ENCODE data around the gene ASPDH.

The ASPDH gene

GRCh38 chr19:50542943-50543342, 29.2 kb upstream of the ASPDH start:
- no peak for DNase-seq
- TF ChIP-seq, protein P1, sequence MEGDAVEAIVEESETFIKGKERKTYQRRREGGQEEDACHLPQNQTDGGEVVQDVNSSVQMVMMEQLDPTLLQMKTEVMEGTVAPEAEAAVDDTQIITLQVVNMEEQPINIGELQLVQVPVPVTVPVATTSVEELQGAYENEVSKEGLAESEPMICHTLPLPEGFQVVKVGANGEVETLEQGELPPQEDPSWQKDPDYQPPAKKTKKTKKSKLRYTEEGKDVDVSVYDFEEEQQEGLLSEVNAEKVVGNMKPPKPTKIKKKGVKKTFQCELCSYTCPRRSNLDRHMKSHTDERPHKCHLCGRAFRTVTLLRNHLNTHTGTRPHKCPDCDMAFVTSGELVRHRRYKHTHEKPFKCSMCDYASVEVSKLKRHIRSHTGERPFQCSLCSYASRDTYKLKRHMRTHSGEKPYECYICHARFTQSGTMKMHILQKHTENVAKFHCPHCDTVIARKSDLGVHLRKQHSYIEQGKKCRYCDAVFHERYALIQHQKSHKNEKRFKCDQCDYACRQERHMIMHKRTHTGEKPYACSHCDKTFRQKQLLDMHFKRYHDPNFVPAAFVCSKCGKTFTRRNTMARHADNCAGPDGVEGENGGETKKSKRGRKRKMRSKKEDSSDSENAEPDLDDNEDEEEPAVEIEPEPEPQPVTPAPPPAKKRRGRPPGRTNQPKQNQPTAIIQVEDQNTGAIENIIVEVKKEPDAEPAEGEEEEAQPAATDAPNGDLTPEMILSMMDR (IDR thresholded peaks at IDR 0.05): no peak
- Mint-ChIP-seq H3K9me3 (no peaks in the 10 kb centered on the region), H3K27ac (no peak overlapping the region), H3K4me1 (peaks cover 16% of the 10 kb centered on the region), H3K27me3 (ENCODE audit: low read depth, poor library complexity) (peaks cover 19% of the 10 kb centered on the region), H3K4me3 (no peak overlapping the region), H3K36me3 (ENCODE audit: low read depth) (no peaks in the 10 kb centered on the region)

DNA sequence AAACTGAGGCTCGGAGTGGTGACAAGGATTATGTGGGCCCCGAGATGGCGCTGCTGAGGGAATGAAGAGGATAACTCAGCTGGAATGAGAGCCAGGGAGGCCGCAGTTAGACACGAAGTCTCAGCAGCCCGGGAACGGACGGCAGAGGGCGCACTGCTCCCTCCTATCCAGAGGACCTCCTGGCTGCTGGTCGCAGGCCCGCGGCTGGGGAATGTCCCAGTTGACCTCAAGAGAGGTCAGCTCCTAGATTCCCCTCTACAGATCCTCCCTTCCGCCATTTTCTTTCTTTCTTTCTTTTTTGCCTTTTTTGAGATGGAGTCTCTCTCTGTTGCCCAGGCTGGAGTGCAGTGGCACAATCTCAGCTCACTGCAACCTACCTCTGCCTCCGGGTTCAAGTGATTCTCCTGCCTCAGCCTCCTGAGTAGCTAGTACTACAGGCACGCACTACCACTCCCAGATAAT, 24.1 kb upstream of the ASPDH start:
- Mint-ChIP-seq H3K9me3 (peaks cover 13% of the 10 kb centered on the region), H3K4me1 (peaks cover 24% of the 10 kb centered on the region), H3K4me3 (no peak overlapping the region), H3K27ac (no peak overlapping the region), H3K36me3 (ENCODE audit: low read depth) (peaks cover 12% of the 10 kb centered on the region), H3K27me3 (ENCODE audit: low read depth, poor library complexity) (peaks cover 22% of the 10 kb centered on the region)
- TF ChIP-seq, protein P1 (IDR thresholded peaks at IDR 0.05): peak; percentile 88
- peak; percentile 94 for DNase-seq

- Mint-ChIP-seq H3K9me3 (peaks cover 18% of the 10 kb centered on the region), H3K36me3 (ENCODE audit: low read depth) (peaks cover 17% of the 10 kb centered on the region), H3K4me1 (peaks cover 24% of the 10 kb centered on the region), H3K27me3 (ENCODE audit: low read depth, poor library complexity) (peaks cover 23% of the 10 kb centered on the region), H3K4me3 (no peak overlapping the region), H3K27ac (no peak overlapping the region)
- no peak for DNase-seq
- TF ChIP-seq, protein P1 (IDR thresholded peaks at IDR 0.05): no peak
Measured at GRCh38 chr19:50537306-50537685, 23.6 kb upstream of the ASPDH start.

DNA sequence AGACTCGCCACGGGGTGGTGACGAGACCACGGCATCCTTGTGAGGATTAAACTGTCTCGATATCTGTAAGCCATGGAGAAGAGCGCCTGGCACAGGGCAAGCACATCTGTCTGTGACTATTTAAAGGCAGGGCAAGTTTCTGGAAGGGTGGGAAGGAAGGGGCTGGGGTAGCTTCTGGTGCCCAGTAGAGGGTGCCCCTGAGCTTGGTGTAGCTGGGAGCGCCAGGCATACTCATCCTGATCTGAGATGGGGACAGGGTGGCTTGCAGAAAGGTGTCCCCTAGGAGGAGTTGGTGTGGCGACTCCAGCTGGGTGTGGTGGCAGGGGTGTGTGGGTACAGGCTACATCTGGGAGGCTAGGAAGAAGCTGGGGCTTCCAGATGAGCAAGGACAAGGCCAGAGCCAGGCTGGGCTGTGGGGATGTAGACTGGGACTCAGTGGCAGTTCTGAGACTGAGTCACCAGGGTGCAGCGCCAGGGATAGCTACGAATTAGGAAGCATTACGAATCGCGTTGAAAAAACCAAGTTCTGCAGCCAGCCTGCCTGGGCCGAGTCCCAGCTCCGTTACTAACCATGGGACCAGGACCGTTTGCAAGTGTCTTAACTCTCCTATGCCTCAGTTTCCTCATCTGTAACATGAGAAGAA, 23.1 kb upstream of the ASPDH start:
- Mint-ChIP-seq H3K4me3 (no peak overlapping the region), H3K4me1 (peaks cover 21% of the 10 kb centered on the region), H3K27me3 (ENCODE audit: low read depth, poor library complexity) (peaks cover 24% of the 10 kb centered on the region), H3K27ac (no peak overlapping the region), H3K9me3 (peaks cover 20% of the 10 kb centered on the region), H3K36me3 (ENCODE audit: low read depth) (peaks cover 19% of the 10 kb centered on the region)
- TF ChIP-seq, protein P1 (IDR thresholded peaks at IDR 0.05): no peak
- DNase-seq: no peak

DNA sequence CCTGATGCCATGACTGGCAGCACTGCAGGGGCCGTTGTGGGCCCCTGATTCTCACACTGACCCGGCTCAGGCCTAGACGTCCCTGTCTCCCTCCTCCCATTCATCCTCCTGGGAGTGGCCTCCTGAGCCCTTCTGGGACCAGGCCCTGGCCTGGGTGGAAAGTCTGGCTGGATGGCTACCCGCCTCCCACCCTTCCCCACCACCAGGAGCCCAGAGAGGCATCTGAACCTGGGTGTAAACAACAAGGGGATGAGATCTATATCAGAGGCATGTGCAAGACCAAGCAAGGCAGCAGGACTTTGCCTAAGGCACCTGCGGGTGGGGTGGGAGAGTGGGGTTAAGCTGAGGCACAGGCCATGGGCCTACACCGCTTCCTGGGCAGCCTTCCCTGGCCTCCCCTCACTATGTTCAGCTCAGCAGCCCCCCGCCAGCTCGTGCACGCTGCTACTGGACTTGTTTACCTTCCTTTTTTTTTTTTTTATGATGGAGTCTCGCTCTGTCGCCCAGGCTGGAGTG, 22.0 kb upstream of the ASPDH start:
- H3K9me3 Mint-ChIP-seq: peaks cover 20% of the 10 kb centered on the region
- TF ChIP-seq, protein P1 (IDR thresholded peaks at IDR 0.05): no peak
- H3K36me3 Mint-ChIP-seq (ENCODE audit: low read depth): peaks cover 19% of the 10 kb centered on the region
- H3K4me1 Mint-ChIP-seq: peaks cover 18% of the 10 kb centered on the region
- peaks cover 25% of the 10 kb centered on the region for H3K27me3 Mint-ChIP-seq (ENCODE audit: low read depth, poor library complexity)
- H3K27ac Mint-ChIP-seq: no peak overlapping the region
- no peak overlapping the region for H3K4me3 Mint-ChIP-seq
- no peak for DNase-seq

DNA sequence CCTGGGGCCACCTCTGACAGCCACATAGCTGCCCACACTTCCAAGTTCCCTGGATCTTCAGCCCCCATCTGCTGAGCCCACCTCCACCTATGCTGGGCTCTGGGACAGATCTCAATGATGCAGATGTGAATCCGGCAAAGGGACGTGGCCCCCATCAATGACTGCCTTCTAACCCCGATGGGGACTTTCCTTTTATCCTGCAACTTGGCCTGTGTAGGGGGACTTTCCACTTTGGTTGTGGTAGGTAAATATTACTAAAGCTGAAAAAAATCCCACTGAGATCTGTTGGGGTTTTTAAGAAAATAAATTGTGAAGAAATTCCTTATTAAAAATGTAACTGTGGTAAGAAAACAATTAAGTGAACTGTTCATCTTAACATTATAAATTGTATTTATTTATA, 20.8 kb upstream of the ASPDH start:
- H3K36me3 Mint-ChIP-seq (ENCODE audit: low read depth): peaks cover 19% of the 10 kb centered on the region
- peaks cover 22% of the 10 kb centered on the region for H3K4me1 Mint-ChIP-seq
- peaks cover 29% of the 10 kb centered on the region for H3K27me3 Mint-ChIP-seq (ENCODE audit: low read depth, poor library complexity)

More for the DNA sequence above, 20.8 kb upstream of the ASPDH start:
- TF ChIP-seq, protein P1 (IDR thresholded peaks at IDR 0.05): no peak
- H3K9me3 Mint-ChIP-seq: peaks cover 20% of the 10 kb centered on the region
- H3K27ac Mint-ChIP-seq: no peak overlapping the region
- no peak for DNase-seq
- H3K4me3 Mint-ChIP-seq: no peak overlapping the region
